Ovary (tissue), 3 donors: ENCODE data around the gene LYL1.

ENCODE experiments used
- POLR2A ChIP-seq: fragments of 450-650 bp; IDR thresholded peaks from one replicate; pipeline ENCODE4 v1.6.1; 2017; ENCODE audit warnings: antibody characterized with exemption, mild to moderate bottlenecking, moderate library complexity
- TF ChIP-seq, protein P1 (sequence below), 3 donors: fragments of 450-650 bp in 2 of 3; fragments of 200-600 bp in 1 of 3; IDR thresholded peaks; one replicate each; pipeline versions ENCODE4 v1.5.1 to v1.8.0; 2016 to 2022; ENCODE audit warnings: antibody characterized with exemption in 3 of 3, mild to moderate bottlenecking in 1 of 3
- donor health status: DM: no; HTN: no; CAD: no.

DNA sequence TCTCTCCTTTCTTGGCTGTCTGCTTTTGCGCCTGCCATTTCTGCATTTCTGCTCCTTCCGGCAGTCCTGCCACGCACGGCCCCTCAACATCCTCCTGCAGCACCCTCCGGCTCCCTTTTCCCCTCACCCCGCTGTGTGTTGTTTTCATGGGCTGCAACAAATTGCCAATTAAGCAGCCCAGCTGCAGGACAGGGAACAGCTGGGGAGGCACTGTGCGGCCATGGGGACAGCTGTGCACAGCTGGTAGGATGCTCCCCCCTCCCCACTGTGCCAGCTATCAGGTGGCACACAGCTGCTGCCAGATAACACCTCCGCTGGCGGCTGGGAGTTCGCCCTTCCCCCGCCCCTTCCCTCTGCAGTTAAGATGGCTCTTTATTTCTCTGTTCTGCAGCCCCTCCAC lies 25.4 kb downstream of the LYL1 start:
- TF ChIP-seq, protein P1, sequence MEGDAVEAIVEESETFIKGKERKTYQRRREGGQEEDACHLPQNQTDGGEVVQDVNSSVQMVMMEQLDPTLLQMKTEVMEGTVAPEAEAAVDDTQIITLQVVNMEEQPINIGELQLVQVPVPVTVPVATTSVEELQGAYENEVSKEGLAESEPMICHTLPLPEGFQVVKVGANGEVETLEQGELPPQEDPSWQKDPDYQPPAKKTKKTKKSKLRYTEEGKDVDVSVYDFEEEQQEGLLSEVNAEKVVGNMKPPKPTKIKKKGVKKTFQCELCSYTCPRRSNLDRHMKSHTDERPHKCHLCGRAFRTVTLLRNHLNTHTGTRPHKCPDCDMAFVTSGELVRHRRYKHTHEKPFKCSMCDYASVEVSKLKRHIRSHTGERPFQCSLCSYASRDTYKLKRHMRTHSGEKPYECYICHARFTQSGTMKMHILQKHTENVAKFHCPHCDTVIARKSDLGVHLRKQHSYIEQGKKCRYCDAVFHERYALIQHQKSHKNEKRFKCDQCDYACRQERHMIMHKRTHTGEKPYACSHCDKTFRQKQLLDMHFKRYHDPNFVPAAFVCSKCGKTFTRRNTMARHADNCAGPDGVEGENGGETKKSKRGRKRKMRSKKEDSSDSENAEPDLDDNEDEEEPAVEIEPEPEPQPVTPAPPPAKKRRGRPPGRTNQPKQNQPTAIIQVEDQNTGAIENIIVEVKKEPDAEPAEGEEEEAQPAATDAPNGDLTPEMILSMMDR (IDR thresholded peaks at IDR 0.05), result no peak
- no peak for TF ChIP-seq POLR2A
